Colonic mucosa (tissue), 4 donors: ENCODE results near the gene NFIA. TPM values are rescaled to one million over a fixed set of nuclear protein-coding genes. Genes with fewer than 3 reads are reported as not detected.

Experiments
- DNase-seq: peaks from one replicate; pipeline ENCODE4 v3.0.0-alpha.2; 2020
- H3K27ac ChIP-seq: fragments of 200-600 bp; one replicate; pipeline ENCODE4 v1.8.0; 2021
- H3K27me3 ChIP-seq: fragments of 200-600 bp; one replicate; pipeline ENCODE4 v1.8.0; 2021
- H3K36me3 ChIP-seq: fragments of 200-600 bp; one replicate; pipeline ENCODE4 v1.8.0; 2021
- H3K4me1 ChIP-seq: fragments of 200-600 bp; one replicate; pipeline ENCODE4 v1.8.0; 2021; ENCODE audit warnings: mild to moderate bottlenecking
- H3K4me3 ChIP-seq: fragments of 200-600 bp; one replicate; pipeline ENCODE4 v1.8.0; 2021
- H3K9ac ChIP-seq, 2 donors: one replicate each; pipeline ENCODE4 v1.7.0; 2013; ENCODE audit warnings: control low read depth in 2 of 2, low read depth in 2 of 2, low read length in 2 of 2
- H3K9me3 ChIP-seq: fragments of 200-600 bp; one replicate; pipeline ENCODE4 v1.8.0; 2021
- CTCF ChIP-seq: fragments of 200-600 bp; IDR thresholded peaks from one replicate; pipeline ENCODE4 v1.8.0; 2022; ENCODE audit warnings: antibody characterized with exemption, mild to moderate bottlenecking
- intact Hi-C: fragments of 100-400 bp; cut with DNase I; formaldehyde crosslinking; loops from one replicate; pipeline ENCODE4 v1.14.1; 2022
- total RNA-seq, 2 donors: library from RNA; stranded (reverse); fragmentation: NEBNext Ultra II Directional in 1 of 2; extraction: Animal tissue kit (Norgen Biotek cat#: 25700) in 1 of 2; gene quantifications; one replicate each; pipeline ENCODE4 v1.2.1, GENCODE V29; 2021
- donor health status: healthy.
- donor health status: DM: no; HTN: no; CAD: no.
- donor health status: DM: no; HTN: no; CAD: no.

The NFIA gene
- total RNA-seq, 2 donors from 2014 or later, result 36.0 to 44.2 TPM

- Histone ChIP-seq H3K36me3 (no peaks in the 10 kb centered on the region), H3K27ac (no peak overlapping the region), H3K9me3 (no peaks in the 10 kb centered on the region), H3K4me3 (no peak overlapping the region), H3K9ac (no peak overlapping the region), H3K4me1 (no peaks in the 10 kb centered on the region), H3K27me3 (no peaks in the 10 kb centered on the region)
- DNase-seq, result no peak
- no peak for TF ChIP-seq CTCF
- intact Hi-C loops, result no loop called here
Measured at GRCh38 chr1:61280452-61280851, 198.1 kb downstream of the NFIA start.

- DNase-seq, result no peak
- no peaks in the 10 kb centered on the region for H3K4me1 ChIP-seq
- H3K27me3 ChIP-seq, result no peaks in the 10 kb centered on the region
- intact Hi-C loops, result no loop called here
- no peak overlapping the region for H3K4me3 ChIP-seq
- no peak for TF ChIP-seq CTCF
- no peak overlapping the region for H3K27ac ChIP-seq
- H3K36me3 ChIP-seq, result no peaks in the 10 kb centered on the region
- H3K9me3 ChIP-seq, result no peaks in the 10 kb centered on the region
- no peak overlapping the region for H3K9ac ChIP-seq
Measured at GRCh38 chr1:61282387-61282786, 200.0 kb downstream of the NFIA start.

- DNase-seq, result no peak
- H3K36me3 ChIP-seq, result no peaks in the 10 kb centered on the region
- H3K9me3 ChIP-seq, result no peaks in the 10 kb centered on the region
- intact Hi-C loops, result no loop called here
- H3K9ac ChIP-seq, result no peak overlapping the region
- no peak for TF ChIP-seq CTCF
- no peaks in the 10 kb centered on the region for H3K4me1 ChIP-seq
- H3K27me3 ChIP-seq, result no peaks in the 10 kb centered on the region
- no peak overlapping the region for H3K27ac ChIP-seq
- H3K4me3 ChIP-seq, result no peak overlapping the region
Measured at GRCh38 chr1:61284248-61284854, 202.0 kb downstream of the NFIA start.

- no peak for TF ChIP-seq CTCF
- no peaks in the 10 kb centered on the region for H3K36me3 ChIP-seq
Measured at GRCh38 chr1:61284936-61285335, 202.6 kb downstream of the NFIA start.

GRCh38 chr1:61285371-61285885, 203.1 kb downstream of the NFIA start:
- DNase-seq, result no peak
- no peaks in the 10 kb centered on the region for H3K27me3 ChIP-seq
- no peak for TF ChIP-seq CTCF
- H3K9ac ChIP-seq, result no peak overlapping the region
- H3K4me3 ChIP-seq, result no peak overlapping the region
- intact Hi-C loops, result no loop called here
- H3K4me1 ChIP-seq, result no peaks in the 10 kb centered on the region
- H3K9me3 ChIP-seq, result no peaks in the 10 kb centered on the region
- H3K36me3 ChIP-seq, result no peaks in the 10 kb centered on the region
- H3K27ac ChIP-seq, result no peak overlapping the region

More at GRCh38 chr1:61284936-61285335, 202.6 kb downstream of the NFIA start:
- H3K27ac ChIP-seq, result no peak overlapping the region
- no peaks in the 10 kb centered on the region for H3K27me3 ChIP-seq
- H3K4me1 ChIP-seq, result no peaks in the 10 kb centered on the region
- H3K9me3 ChIP-seq, result no peaks in the 10 kb centered on the region
- intact Hi-C loops, result no loop called here
- H3K9ac ChIP-seq, result no peak overlapping the region
- no peak for DNase-seq
- H3K4me3 ChIP-seq, result no peak overlapping the region
